COLO668 (cell line): ENCODE data around the gene SYDE1.

Source experiments
- DNase-seq: peaks from one replicate; lab custom pipeline; 2025; ENCODE audit not compliant: unreplicated experiment; lab: John Stamatoyannopoulos, UW

The SYDE1 gene

GRCh38 chr19:15108145-15108844, 1.1 kb downstream of the SYDE1 start:
- DNase-seq = no peak

- no peak for DNase-seq
These were observed 1.9 kb downstream of the SYDE1 start for GRCh38 chr19:15108845-15109767.

GRCh38 chr19:15109768-15110417, 2.7 kb downstream of the SYDE1 start:
- no peak for DNase-seq

- DNase-seq = no peak
These were observed 3.2 kb downstream of the SYDE1 start for GRCh38 chr19:15110418-15110815.

- no peak for DNase-seq
These were observed 4.6 kb downstream of the SYDE1 start for GRCh38 chr19:15111758-15112157.

GRCh38 chr19:15112385-15112784, 5.2 kb downstream of the SYDE1 start:
- DNase-seq = no peak

GRCh38 chr19:15113245-15114152, 6.3 kb downstream of the SYDE1 start:
- DNase-seq = no peak

- DNase-seq = no peak
These were observed 6.9 kb downstream of the SYDE1 start for GRCh38 chr19:15114153-15114540.

GRCh38 chr19:15115080-15115479, 7.9 kb downstream of the SYDE1 start:
- DNase-seq = no peak

GRCh38 chr19:15115762-15116615, 8.8 kb downstream of the SYDE1 start:
- DNase-seq = no peak

GRCh38 chr19:15116856-15117255, 9.7 kb downstream of the SYDE1 start:
- no peak for DNase-seq

GRCh38 chr19:15118248-15118647, 11.0 kb downstream of the SYDE1 start:
- DNase-seq = no peak

GRCh38 chr19:15118789-15119494, 11.7 kb downstream of the SYDE1 start:
- no peak for DNase-seq

- no peak for DNase-seq
These were observed 13.2 kb downstream of the SYDE1 start for GRCh38 chr19:15120135-15121026.

- DNase-seq = no peak
These were observed 15.3 kb downstream of the SYDE1 start for GRCh38 chr19:15122331-15123030.

GRCh38 chr19:15123031-15123890, 16.1 kb downstream of the SYDE1 start:
- no peak for DNase-seq

- DNase-seq = peak; percentile 25
These were observed 16.7 kb downstream of the SYDE1 start for GRCh38 chr19:15123900-15124299.
